ENCODE measurements around the gene OR56A3.
"Not testable (repeated sequence)": the region's sequence is repeated elsewhere in the genome, so short reads cannot be mapped to it uniquely, and the experiment has no call there.

Gene OR56A3, protein sequence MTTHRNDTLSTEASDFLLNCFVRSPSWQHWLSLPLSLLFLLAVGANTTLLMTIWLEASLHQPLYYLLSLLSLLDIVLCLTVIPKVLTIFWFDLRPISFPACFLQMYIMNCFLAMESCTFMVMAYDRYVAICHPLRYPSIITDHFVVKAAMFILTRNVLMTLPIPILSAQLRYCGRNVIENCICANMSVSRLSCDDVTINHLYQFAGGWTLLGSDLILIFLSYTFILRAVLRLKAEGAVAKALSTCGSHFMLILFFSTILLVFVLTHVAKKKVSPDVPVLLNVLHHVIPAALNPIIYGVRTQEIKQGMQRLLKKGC

DNA sequence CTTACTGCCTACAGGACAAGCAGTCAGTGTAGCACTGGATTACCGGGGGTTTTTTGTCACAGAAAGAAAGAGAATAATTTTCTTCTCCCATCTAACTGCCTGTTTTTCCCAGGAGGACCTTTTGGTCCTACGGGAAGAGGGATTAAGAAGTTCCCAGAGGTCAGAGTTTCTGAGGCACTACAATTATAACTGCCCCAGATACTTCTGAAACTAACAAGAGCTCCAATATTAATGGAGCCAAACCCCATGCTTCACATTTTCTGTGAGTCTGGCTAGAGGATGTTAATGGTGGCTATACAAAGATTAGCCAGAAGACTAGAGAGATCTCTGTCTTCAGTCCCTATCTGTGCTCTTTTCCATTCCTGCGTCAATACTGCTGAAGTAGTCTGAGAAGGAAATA, at the start of gene OR56A3:
TSS of gene OR56A3 (plus strand) at position 301 of the 400 bp plus-strand sequence. CDS start 5,096 bp downstream, outside the sequence.
- DNase-seq = no peak

DNA sequence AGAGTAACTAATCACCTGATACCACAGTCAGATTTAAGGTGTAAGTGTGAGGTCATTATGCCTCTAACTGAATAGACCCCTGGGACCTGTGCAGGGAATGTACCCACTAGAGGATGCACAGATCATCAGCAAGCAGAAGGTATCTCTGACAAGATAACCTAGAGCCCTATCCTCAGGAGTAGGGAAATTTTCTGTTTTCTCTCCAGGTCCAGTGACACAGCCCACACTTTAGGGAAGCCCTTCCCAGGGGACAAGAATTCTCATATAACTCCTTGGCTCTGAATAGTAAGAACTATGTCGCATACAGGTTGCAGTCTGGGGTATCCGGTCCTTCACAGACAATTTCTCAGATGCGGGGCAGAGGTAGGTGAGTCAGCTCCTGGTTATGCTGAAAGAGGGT, 49.1 kb upstream of the OR56A3 start, which contains the start of gene OR52E5:
TSS of gene OR52E5 (plus strand) at position 301 of the 400 bp plus-strand sequence. CDS start 7,569 bp downstream, outside the sequence.
- no peak for DNase-seq

DNA sequence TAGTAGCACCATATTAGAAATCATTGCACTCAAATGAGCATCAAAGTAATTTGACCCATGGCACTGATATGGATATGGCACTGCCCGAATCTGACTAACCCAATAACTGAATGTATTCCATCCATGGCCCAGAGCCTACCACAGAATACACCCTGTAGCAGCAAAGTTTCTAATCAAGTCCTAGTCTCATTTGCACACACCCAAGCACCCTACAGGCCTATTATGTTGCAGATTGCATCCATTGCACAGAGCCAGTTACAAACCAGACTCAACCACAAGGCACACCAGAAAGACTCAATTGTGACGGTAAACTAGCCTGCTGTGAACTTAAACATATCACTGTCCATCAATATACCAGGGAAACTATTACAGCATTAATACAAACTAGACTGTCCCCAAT, 42.5 kb upstream of the OR56A3 start:
- no peak for DNase-seq

- DNase-seq = no peak
Observed at GRCh38 chr11:5910540-5910939, 31.5 kb upstream of the OR56A3 start.

DNA sequence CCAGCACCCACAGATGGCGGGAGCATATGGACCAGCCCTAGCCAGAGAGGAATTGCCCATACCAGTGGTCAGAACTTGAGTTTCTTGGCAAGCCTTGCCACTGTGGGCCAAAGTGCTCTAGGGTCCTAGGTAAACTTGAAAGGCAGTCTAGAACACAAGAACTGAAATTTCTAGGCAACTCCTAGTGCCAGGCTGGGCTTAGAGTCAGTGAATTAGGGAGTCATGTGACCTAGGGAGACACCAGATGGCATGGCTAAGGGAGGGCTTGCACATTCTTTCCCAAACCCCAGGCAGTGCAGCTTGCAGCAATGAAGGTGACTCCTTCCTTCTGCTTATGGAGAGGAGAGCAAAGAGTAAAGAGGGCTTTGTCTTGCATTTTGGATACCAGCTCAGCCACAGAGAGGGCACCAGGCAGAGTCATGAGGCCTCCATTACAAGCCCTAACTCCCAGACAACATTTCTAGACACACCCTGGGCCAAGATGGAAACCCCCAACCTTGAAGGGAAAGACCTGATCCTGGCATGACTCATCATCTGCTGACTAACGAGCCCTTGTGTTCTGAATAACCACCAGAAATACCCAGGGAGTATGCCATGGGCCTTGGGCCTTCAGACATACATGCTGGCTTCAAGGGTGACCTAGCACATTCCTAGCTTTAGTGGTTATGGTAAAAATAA, 19.2 kb upstream of the OR56A3 start:
- DNase-seq = no peak

GRCh38 chr11:5923427-5923776, 18.6 kb upstream of the OR56A3 start:
- no peak for DNase-seq

DNA sequence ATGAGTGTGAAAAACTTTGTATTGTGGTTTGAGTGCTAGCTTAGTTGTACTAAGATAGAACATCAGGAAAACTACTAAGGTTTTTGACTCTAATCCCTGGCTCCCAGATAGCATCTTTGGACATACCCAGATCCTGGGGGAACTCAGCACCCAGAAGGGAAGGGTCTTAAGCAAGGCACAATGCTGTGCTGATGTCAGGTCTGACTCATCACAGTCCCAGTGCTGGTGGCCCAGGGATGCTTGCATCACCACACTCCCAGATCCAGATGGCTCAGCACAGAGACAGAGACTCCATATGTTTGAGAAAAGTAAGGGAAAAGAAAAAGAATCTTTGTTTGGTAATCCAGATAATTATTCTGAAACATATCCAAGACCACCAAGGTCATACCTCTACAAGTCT, 18.3 kb upstream of the OR56A3 start:
- no peak for DNase-seq

DNA sequence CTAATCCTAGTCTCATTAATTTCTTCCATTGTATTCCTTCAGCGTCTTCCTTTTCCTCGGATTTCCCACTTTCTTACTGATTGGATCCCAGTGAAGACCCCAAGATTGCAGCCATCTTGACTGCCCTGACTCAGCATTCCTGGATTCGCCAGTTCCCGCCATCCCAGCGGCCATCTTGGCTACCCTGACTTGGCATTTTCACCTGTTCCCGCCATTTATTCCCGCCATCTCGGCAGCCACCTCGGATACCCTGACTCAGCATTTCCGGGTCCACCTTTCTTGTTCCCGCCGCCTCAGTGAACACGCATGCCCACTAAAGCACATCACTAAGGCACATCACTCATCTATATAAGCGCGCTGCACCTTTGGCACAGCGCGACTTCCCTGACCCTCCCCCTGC, 13.8 kb upstream of the OR56A3 start:
- DNase-seq = no peak

DNA sequence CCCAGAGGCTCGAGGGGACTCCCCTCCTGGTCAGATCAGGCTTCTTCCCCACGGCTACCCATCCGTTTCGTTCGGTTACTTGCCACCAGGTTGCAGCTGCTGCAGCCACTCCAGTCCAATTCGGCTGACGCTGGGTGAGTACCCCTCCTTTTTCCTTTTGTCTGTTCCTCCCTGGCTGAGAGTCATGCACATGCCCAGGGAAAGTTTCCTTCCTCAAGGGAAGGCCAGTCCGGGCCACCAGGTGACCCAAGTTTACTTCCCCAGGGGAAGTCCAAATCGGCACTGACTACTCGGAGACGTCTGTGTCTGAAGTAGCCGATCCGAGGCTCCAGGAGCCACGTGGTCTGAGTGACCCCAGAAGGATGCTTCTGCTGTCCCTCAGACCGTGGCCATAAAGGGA, 13.2 kb upstream of the OR56A3 start:
- DNase-seq = no peak

- no peak for DNase-seq
Observed at GRCh38 chr11:5929571-5930368, 12.3 kb upstream of the OR56A3 start.

GRCh38 chr11:5930614-5931013, 11.4 kb upstream of the OR56A3 start:
- DNase-seq = no peak

- DNase-seq = no peak
Observed at GRCh38 chr11:5931061-5931460, 11.0 kb upstream of the OR56A3 start.

DNA sequence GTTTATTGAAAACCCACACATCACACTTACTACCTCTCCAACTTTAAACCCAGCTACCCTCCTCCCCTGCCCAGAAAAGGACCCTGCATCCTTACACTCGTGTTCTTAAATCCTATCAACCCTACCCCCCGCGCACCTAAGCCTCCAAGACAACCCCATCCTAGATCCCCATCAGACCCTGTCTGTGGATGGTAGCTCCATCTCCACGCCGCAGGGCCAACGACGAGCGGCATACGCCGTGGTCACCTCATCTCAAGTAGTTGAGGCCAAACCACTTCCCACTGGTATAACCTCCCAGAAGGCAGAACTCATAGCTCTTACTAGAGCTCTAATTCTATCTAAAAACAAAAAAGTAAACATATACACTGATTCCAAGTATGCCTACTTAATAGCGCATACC, 9.4 kb upstream of the OR56A3 start:
- no peak for DNase-seq

DNA sequence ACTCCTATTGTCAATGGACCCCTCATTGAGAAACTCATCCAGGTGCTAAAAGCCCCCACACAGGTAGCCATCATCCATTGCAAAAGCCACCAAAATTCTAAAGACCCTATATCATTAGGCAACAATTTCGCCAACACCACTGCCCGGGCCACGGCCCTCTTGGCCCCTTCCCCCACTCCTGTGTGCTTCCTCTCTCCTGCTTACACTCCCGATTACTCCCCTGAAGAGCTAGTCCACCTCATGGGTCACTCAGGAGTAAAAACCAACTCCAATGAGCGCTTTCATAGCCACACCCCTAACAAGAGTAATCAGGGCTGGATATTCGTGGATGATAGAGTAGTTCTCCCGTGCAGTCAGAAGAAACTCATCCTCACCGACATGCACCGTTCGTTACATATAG, 8.9 kb upstream of the OR56A3 start:
- no peak for DNase-seq

DNA sequence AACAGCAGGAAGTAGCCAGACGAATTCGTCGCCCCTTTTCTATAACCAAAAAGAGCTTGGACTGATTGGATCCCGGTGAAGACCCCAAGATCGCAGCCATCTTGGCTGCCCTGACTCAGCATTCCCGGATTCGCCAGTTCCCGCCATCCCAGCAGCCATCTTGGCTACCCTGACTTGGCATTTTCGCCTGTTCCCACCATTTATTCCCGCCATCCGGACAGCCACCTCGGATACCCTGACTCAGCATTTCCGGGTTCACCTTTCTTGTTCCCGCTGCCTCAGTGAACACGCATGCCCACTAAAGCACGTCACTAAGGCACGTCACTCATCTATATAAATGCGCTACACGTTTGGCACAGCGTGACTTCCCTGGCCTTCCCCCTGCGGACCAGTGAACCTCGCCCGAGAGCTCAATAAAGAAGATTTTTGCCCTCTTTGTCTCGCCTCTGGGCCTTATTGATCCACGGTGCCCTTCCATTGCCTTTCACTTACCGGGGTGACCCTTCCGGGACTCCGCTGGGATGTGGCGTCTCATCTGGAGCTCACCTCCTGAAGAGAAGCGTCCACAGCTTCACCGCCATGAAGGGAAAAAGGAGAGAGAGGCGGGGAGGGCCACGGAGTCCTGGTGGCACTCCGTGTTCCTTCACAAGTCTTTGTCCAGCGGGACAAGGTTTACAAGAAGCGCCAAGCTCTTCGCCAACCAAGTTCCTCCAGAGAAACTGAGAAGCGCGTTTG, 4.0 kb upstream of the OR56A3 start:
- no peak for DNase-seq

DNA sequence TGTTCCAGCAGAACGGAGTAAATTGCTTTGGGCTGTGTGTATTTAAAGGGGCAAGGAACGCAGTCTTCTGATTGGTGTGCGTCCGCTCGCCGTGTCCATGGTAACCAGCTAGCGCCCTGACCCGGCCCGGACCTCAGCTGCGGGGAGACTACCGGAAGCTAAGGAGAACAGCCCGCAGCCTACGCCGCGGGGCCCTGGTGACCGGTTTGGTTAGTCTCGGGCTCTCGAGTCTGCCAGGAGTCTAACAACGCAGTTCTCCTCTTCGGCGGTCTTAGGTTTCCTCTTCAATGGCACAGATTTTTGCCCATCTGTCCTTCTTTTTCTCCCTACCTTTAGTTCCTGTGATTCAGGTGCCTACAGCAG, 3.5 kb upstream of the OR56A3 start:
- DNase-seq = no peak

DNA sequence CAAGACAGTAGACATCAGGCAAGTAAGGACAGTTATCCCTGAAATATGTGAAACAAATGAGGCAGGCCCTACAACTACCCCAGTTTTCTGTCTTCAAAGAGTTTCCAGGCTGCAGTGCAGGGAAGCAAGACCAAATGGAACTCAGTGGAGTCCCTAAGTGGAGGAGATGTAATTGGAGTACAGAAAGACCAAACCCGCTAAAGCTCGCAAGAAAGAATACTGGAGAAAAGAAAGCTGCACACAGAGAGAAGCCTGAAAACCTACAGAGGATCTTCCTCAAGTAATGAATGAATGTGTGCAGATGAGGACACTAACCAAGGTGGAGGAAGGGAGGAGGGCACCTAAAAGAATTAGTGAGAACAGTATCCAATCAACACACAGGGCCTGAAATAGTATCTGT, 1.3 kb upstream of the OR56A3 start:
- DNase-seq = no peak

GRCh38 chr11:5955586-5955985, 13.5 kb downstream of the OR56A3 start:
- DNase-seq = no peak

DNA sequence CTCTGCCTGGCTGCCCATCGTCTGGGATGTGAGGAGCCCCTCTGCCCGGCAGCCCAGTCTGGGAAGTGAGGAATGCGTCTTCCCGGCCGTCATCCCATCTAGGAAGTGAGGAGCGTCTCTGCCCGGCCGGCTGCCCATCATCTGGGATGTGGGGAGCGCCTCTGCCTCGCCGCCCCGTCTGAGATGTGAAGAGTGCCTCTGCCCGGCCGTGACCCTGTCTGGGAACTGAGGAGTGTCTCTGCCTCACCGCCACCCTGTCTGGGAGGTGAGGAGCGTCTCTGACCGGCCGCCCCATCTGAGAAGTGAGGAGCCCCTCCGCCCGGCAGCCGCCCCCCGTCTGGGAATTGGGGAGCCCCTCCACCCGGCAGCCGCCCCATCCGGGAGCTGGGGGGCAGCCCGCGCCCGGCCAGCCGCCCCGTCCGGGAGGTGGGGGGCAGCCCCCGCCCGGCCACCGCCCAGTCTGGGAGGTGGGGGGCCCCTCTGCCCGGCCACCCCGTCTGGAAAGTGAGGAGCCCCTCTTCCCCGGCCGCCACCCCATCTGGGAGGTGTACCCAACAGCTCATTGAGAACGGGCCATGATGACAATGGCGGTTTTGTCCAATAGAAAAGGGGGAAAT, 18.8 kb downstream of the OR56A3 start:
- DNase-seq = not testable (repeated sequence)

GRCh38 chr11:5966958-5967357, 24.9 kb downstream of the OR56A3 start:
- DNase-seq = no peak

GRCh38 chr11:5967708-5968107, 25.7 kb downstream of the OR56A3 start:
- DNase-seq = no peak

GRCh38 chr11:5968394-5968793, 26.3 kb downstream of the OR56A3 start, which contains the start of gene OR56A5:
Gene OR56A5, minus strand, starts transcription at chr11:5968494. Its CDS starts 0 bp downstream, at chr11:5968494.
- DNase-seq = no peak

DNA sequence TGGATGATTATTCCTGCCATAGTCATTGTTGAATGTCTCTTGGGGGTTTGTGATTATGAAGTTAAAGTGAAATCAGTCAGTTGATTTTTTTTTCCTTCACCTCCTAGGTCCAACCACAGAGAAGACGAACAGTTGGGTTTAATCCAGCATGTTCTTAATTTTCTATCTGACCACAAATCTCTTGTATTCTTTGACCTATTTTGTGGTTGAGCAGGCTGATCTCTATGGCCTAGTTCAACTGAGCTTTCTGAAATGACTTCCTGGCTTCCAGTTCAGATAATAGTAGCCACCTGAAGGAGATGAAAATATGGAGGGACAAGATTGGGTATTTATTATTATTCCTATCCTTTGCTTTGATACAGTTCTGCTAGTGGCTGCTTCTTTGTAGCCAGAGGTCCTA, 31.5 kb downstream of the OR56A3 start:
- DNase-seq = peak in 1 of 2 donors; percentile 0

Data from CD4-positive, alpha-beta T cell treated with Interleukin-1 beta for 1 hour (primary cell).